ENCODE results near the gene SOHLH1.

Gene SOHLH1

GRCh38 chr9:135684691-135685090 is 14.6 kb downstream of the SOHLH1 start:
- DNase-seq (ENCODE audit: low read depth in 1 of 2, low spot score in 1 of 2), result no peak
- Histone ChIP-seq H3K4me3 (replicated peaks; ENCODE audit: insufficient read depth, low read length) (no peak overlapping the region), H3K27ac (replicated peaks) (no peak overlapping the region), H3K27me3 (ENCODE audit: insufficient read depth, poor library complexity, severe bottlenecking) (no peaks in the 10 kb centered on the region)
- TF ChIP-seq, protein P1, sequence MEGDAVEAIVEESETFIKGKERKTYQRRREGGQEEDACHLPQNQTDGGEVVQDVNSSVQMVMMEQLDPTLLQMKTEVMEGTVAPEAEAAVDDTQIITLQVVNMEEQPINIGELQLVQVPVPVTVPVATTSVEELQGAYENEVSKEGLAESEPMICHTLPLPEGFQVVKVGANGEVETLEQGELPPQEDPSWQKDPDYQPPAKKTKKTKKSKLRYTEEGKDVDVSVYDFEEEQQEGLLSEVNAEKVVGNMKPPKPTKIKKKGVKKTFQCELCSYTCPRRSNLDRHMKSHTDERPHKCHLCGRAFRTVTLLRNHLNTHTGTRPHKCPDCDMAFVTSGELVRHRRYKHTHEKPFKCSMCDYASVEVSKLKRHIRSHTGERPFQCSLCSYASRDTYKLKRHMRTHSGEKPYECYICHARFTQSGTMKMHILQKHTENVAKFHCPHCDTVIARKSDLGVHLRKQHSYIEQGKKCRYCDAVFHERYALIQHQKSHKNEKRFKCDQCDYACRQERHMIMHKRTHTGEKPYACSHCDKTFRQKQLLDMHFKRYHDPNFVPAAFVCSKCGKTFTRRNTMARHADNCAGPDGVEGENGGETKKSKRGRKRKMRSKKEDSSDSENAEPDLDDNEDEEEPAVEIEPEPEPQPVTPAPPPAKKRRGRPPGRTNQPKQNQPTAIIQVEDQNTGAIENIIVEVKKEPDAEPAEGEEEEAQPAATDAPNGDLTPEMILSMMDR (IDR thresholded peaks at IDR 0.05; ENCODE audit: insufficient read depth, low read length), result no peak
- TF ChIP-seq GABPA (IDR thresholded peaks at IDR 0.05; ENCODE audit: low read depth) (no peak), REST (IDR thresholded peaks at IDR 0.05; ENCODE audit: insufficient replicate concordance, low read depth) (no peak), POLR2AphosphoS5 (IDR thresholded peaks at IDR 0.05; ENCODE audit: low read depth) (no peak), SPI1 (IDR thresholded peaks at IDR 0.05; ENCODE audit: borderline replicate concordance, low read depth) (no peak)

DNA sequence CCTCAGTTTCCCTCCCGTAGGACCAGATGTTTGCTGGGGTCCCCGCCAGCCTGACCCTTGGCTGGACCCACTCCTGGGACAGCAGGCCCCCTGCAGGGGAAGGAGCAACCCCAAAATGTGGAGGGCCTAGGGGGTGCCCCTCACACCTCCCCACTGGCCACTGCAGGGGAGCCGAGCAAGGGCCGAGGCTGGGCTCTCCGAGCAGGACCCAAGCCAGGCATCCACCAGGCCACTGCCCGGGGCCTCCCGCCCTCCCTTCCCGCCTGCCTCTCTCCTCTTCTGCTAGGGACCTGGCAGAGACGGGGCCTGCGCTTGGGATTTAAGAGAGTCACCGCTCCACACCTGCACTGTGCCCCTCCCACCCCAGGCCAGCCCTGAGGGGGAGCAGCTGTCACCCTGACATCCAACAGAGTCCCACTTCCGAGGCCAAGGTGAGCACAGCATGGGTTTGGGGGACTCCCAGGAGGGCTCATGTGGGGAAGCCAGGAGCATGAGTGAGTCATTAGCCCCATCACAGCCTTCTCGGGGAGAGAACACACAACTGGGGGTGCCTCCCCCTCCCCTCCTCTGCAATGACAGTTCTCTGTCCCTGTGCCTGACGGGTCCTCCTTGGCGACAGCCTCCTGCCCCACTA is 15.8 kb downstream of the SOHLH1 start:
- TF ChIP-seq, protein P1 (IDR thresholded peaks at IDR 0.05; ENCODE audit: insufficient read depth, low read length), result no peak
- no peak for TF ChIP-seq GABPA (IDR thresholded peaks at IDR 0.05; ENCODE audit: low read depth)
- no peak for TF ChIP-seq SPI1 (IDR thresholded peaks at IDR 0.05; ENCODE audit: borderline replicate concordance, low read depth)
- no peak for TF ChIP-seq POLR2AphosphoS5 (IDR thresholded peaks at IDR 0.05; ENCODE audit: low read depth)
- no peak for TF ChIP-seq REST (IDR thresholded peaks at IDR 0.05; ENCODE audit: insufficient replicate concordance, low read depth)
- no peak overlapping the region for H3K27ac ChIP-seq (replicated peaks)
- DNase-seq (ENCODE audit: low read depth in 1 of 2, low spot score in 1 of 2), result no peak
- no peaks in the 10 kb centered on the region for H3K27me3 ChIP-seq (ENCODE audit: insufficient read depth, poor library complexity, severe bottlenecking)
- H3K4me3 ChIP-seq (replicated peaks; ENCODE audit: insufficient read depth, low read length), result no peak overlapping the region

DNA sequence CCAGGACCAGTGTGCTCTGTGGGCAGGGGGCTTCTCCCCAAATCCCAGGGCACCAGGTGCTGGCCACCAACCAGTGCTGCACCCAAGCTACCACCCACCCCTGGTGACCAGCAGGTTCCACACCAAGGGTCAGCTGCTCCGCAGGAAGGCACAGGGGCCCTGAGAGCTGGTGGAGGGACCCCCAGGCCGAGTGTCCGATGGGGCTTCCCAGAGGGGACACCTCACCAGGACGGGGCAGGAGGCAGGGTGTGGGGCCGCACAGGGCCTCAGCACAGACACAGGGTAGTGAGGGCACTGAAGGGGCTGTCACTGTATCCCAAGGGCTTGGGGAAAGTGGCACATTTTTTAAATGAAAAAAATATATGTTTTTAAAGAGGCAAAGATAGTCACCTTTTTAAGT is 18.1 kb downstream of the SOHLH1 start:
- no peak for TF ChIP-seq REST (IDR thresholded peaks at IDR 0.05; ENCODE audit: insufficient replicate concordance, low read depth)
- TF ChIP-seq SPI1 (IDR thresholded peaks at IDR 0.05; ENCODE audit: borderline replicate concordance, low read depth), result no peak
- TF ChIP-seq POLR2AphosphoS5 (IDR thresholded peaks at IDR 0.05; ENCODE audit: low read depth), result no peak
- TF ChIP-seq GABPA (IDR thresholded peaks at IDR 0.05; ENCODE audit: low read depth), result no peak
- TF ChIP-seq, protein P1 (IDR thresholded peaks at IDR 0.05; ENCODE audit: insufficient read depth, low read length), result no peak
- H3K27ac ChIP-seq (replicated peaks), result no peak overlapping the region
- DNase-seq (ENCODE audit: low read depth in 1 of 2, low spot score in 1 of 2), result no peak
- no peaks in the 10 kb centered on the region for H3K27me3 ChIP-seq (ENCODE audit: insufficient read depth, poor library complexity, severe bottlenecking)
- no peak overlapping the region for H3K4me3 ChIP-seq (replicated peaks; ENCODE audit: insufficient read depth, low read length)
